CD14-positive monocyte (primary cell): Measurements from ENCODE around the gene CACNA1C. TPM values are rescaled to one million over a fixed set of nuclear protein-coding genes. Genes with fewer than 3 reads are reported as not detected.

Source experiments
- DNase-seq, 3 donors: peaks; one replicate each; pipeline ENCODE4 v3.0.0-alpha.2; 2011 to 2022
- H2AFZ ChIP-seq: 2 replicates; pipeline ENCODE4 v1.6.0; 2012; ENCODE audit warnings: mild to moderate bottlenecking, low read depth, low read length, inconsistent platforms; ENCODE audit not compliant: insufficient read depth, poor library complexity, severe bottlenecking
- H3K27ac ChIP-seq, 2 donors: 1 replicate in 1 of 2; 2 replicates in 1 of 2; pipeline ENCODE4 v1.5.1; 2012 to 2013; ENCODE audit warnings: low read length in 2 of 2, control low read depth in 1 of 2, inconsistent platforms in 1 of 2, low read depth in 1 of 2, mild to moderate bottlenecking in 1 of 2
- H3K27me3 ChIP-seq, 2 donors: one replicate each; pipeline versions ENCODE4 v1.6.0 to v1.6.1; 2011 to 2013; ENCODE audit warnings: low read length in 2 of 2; ENCODE audit not compliant: control insufficient read depth in 2 of 2, insufficient read depth in 2 of 2
- H3K36me3 ChIP-seq, 2 donors: replicated peaks in 1 of 2; 1 replicate in 1 of 2; 2 replicates in 1 of 2; pipeline versions ENCODE4 v1.5.1 to v1.6.1; 2012 to 2013; ENCODE audit warnings: low read length in 2 of 2, control low read depth in 1 of 2, inconsistent platforms in 1 of 2, mild to moderate bottlenecking in 1 of 2; ENCODE audit not compliant: insufficient read depth in 2 of 2, control insufficient read depth in 1 of 2
- H3K4me1 ChIP-seq, 2 donors: 1 replicate in 1 of 2; 2 replicates in 1 of 2; pipeline versions ENCODE4 v1.5.1 to v1.6.1; 2012 to 2013; ENCODE audit warnings: low read length in 2 of 2, control low read depth in 1 of 2, inconsistent platforms in 1 of 2, mild to moderate bottlenecking in 1 of 2, moderate library complexity in 1 of 2; ENCODE audit not compliant: insufficient read depth in 2 of 2, control insufficient read depth in 1 of 2
- H3K4me2 ChIP-seq: replicated peaks from 2 replicates; pipeline ENCODE3; 2012; ENCODE audit warnings: low read length, moderate library complexity, mild to moderate bottlenecking; ENCODE audit not compliant: poor library complexity, severe bottlenecking; ENCODE audit errors: extremely low read depth
- H3K4me3 ChIP-seq, 3 experiments: fragments of 200-600 bp in 1 of 3; sonication (generic) in 1 of 3; replicated peaks in 1 of 3; 1 replicate in 2 of 3; 2 replicates in 1 of 3; pipeline ENCODE4 v1.5.1; 2011 to 2013; ENCODE audit warnings: low read length in 3 of 3, mild to moderate bottlenecking in 3 of 3, control low read depth in 2 of 3, low read depth in 2 of 3, inconsistent platforms in 1 of 3, moderate library complexity in 1 of 3
- H3K79me2 ChIP-seq: 2 replicates; pipeline ENCODE4 v1.6.0; 2012; ENCODE audit warnings: mild to moderate bottlenecking, control low read depth, inconsistent platforms, low read length, moderate library complexity; ENCODE audit not compliant: insufficient read depth
- H3K9ac ChIP-seq: 2 replicates; pipeline ENCODE4 v1.6.0; 2017; ENCODE audit warnings: low read length, mild to moderate bottlenecking; ENCODE audit not compliant: insufficient read depth, poor library complexity, severe bottlenecking
- H3K9me3 ChIP-seq, 2 donors: replicated peaks in 1 of 2; 1 replicate in 1 of 2; 2 replicates in 1 of 2; pipeline versions ENCODE4 v1.5.1 to v1.6.1; 2012 to 2013; ENCODE audit warnings: low read length in 2 of 2, control low read depth in 1 of 2; ENCODE audit not compliant: control insufficient read depth in 1 of 2, insufficient read depth in 1 of 2
- H4K20me1 ChIP-seq: 2 replicates; pipeline ENCODE4 v1.6.0; 2012; ENCODE audit warnings: mild to moderate bottlenecking, low read length, control low read depth, moderate library complexity; ENCODE audit not compliant: insufficient read depth
- H3K27ac Mint-ChIP-seq, 7 donors: one replicate each; pipeline ENCODE4 v1.8.0; 2020; ENCODE audit warnings: mild to moderate bottlenecking in 7 of 7, mixed read lengths in 7 of 7, moderate library complexity in 6 of 7, inconsistent platforms in 2 of 7
- H3K27me3 Mint-ChIP-seq, 3 donors: one replicate each; pipeline ENCODE4 v1.8.0; 2021 to 2022; ENCODE audit warnings: low read depth in 3 of 3, mild to moderate bottlenecking in 3 of 3, mixed read lengths in 3 of 3, moderate library complexity in 3 of 3, inconsistent platforms in 1 of 3
- H3K36me3 Mint-ChIP-seq, 2 donors: one replicate each; pipeline ENCODE4 v1.8.0; 2020; ENCODE audit warnings: mixed read lengths in 2 of 2, inconsistent platforms in 1 of 2, mild to moderate bottlenecking in 1 of 2
- H3K4me1 Mint-ChIP-seq: one replicate; pipeline ENCODE4 v1.8.0; 2020; ENCODE audit warnings: mild to moderate bottlenecking, mixed read lengths
- H3K4me3 Mint-ChIP-seq, 2 donors: one replicate each; pipeline ENCODE4 v1.8.0; 2020; ENCODE audit warnings: mild to moderate bottlenecking in 2 of 2, mixed read lengths in 2 of 2, moderate library complexity in 1 of 2
- H3K9me3 Mint-ChIP-seq, 7 donors: one replicate each; pipeline ENCODE4 v1.8.0; 2020 to 2022; ENCODE audit warnings: mixed read lengths in 7 of 7, mild to moderate bottlenecking in 6 of 7, moderate library complexity in 6 of 7, inconsistent platforms in 2 of 7
- CTCF ChIP-seq: fragments of 200-600 bp; IDR thresholded peaks from one replicate; pipeline ENCODE4 v1.8.0; 2022; ENCODE audit warnings: antibody characterized with exemption, mild to moderate bottlenecking
- WGBS: methylation state at CpG from one replicate; pipeline ENCODE4 v1.1.5; 2013; ENCODE audit warnings: missing lambda C conversion rate; ENCODE audit not compliant: insufficient coverage; 5-methylcytosine and 5-hydroxymethylcytosine counted together
- intact Hi-C, 2 donors: fragments of 100-400 bp; cut with micrococcal nuclease; formaldehyde crosslinking; loops; one replicate each; pipeline versions ENCODE4 v1.15.0 to v1.15.1; 2023
- polyA plus RNA-seq, 3 donors: library from polyadenylated mRNA; depleted of rRNA in 1 of 3; unstranded in 2 of 3; stranded (reverse) in 1 of 3; fragments of 300-500 nt in 2 of 3; fragments of >200 nt in 1 of 3; fragmentation: Illumina TruSeq in 2 of 3; gene quantifications; 1 replicate in 2 of 3; 2 replicates in 1 of 3; pipeline ENCODE4 v1.2.3, GENCODE V29; 2012 to 2021

CACNA1C gene
- polyA plus RNA-seq, 3 donors = not detected

GRCh38 chr12:2183556-2184541 lies 131.1 kb downstream of the CACNA1C start:
- no peak overlapping the region for H3K27ac ChIP-seq
- peaks cover 0 to 2% (median 1%) of the 10 kb centered on the region in 3 donors for H3K27me3 Mint-ChIP-seq
- H4K20me1 ChIP-seq = no peaks in the 10 kb centered on the region
- no peaks in the 10 kb centered on the region for H3K27me3 ChIP-seq
- H3K79me2 ChIP-seq = no peaks in the 10 kb centered on the region
- no peak for TF ChIP-seq CTCF
- H3K36me3 ChIP-seq = no peaks in the 10 kb centered on the region
- H3K4me1 ChIP-seq = no peaks in the 10 kb centered on the region
- H2AFZ ChIP-seq = peak overlapping the region; percentile 59
- no peak for DNase-seq
- peak overlapping the region in 2 of 7 donors; percentile 1 to 54 for H3K27ac Mint-ChIP-seq
- peak overlapping the region in 1 of 2 donors; percentile 3 for H3K4me3 Mint-ChIP-seq
- H3K4me1 Mint-ChIP-seq = peaks cover 9% of the 10 kb centered on the region
- intact Hi-C loops = no loop called here
- no peak overlapping the region for H3K9ac ChIP-seq
- H3K36me3 Mint-ChIP-seq = no peaks in the 10 kb centered on the region
- no peak overlapping the region for H3K4me3 ChIP-seq
- WGBS = 70% methylated on average over 10 of the region's 23 CpGs
- H3K9me3 ChIP-seq = no peaks in the 10 kb centered on the region
- peak overlapping the region; percentile 13 for H3K4me2 ChIP-seq
- no peaks in the 10 kb centered on the region for H3K9me3 Mint-ChIP-seq

- H4K20me1 ChIP-seq = no peaks in the 10 kb centered on the region
- no peaks in the 10 kb centered on the region for H3K27me3 ChIP-seq
- no peaks in the 10 kb centered on the region for H3K79me2 ChIP-seq
- no peaks in the 10 kb centered on the region for H3K9me3 ChIP-seq
- no peak for DNase-seq
- H3K4me3 ChIP-seq = no peak overlapping the region
- 92% methylated on average over 21 of the region's 21 CpGs for WGBS
- no peak overlapping the region for H3K9ac ChIP-seq
- no peaks in the 10 kb centered on the region for H3K36me3 ChIP-seq
- H3K9me3 Mint-ChIP-seq = no peaks in the 10 kb centered on the region
- H3K27me3 Mint-ChIP-seq = peaks cover 0 to 2% (median 1%) of the 10 kb centered on the region in 3 donors
- H3K4me1 Mint-ChIP-seq = peaks cover 9% of the 10 kb centered on the region
- H3K4me3 Mint-ChIP-seq = no peak overlapping the region
- intact Hi-C loops = no loop called here
- TF ChIP-seq CTCF = no peak
- H3K4me1 ChIP-seq = no peaks in the 10 kb centered on the region
- H3K4me2 ChIP-seq = no peak overlapping the region
- H3K36me3 Mint-ChIP-seq = no peaks in the 10 kb centered on the region
- H3K27ac Mint-ChIP-seq = no peak overlapping the region
- no peak overlapping the region for H2AFZ ChIP-seq
- no peak overlapping the region for H3K27ac ChIP-seq
Observed at GRCh38 chr12:2185751-2186341, 133.1 kb downstream of the CACNA1C start.
